HG03159 (cell line): ENCODE results near the gene SYT14.
"Not testable (repeated sequence)": the region's sequence is repeated elsewhere in the genome, so short reads cannot be mapped to it uniquely, and the experiment has no call there.

ENCODE experiments used
- ATAC-seq: cut with Tn5 transposase; IDR thresholded peaks from one replicate; pipeline ENCODE4 v1.9.1; 2021; ENCODE audit warnings: mild to moderate bottlenecking, moderate library complexity; ENCODE audit not compliant: unreplicated experiment

Gene SYT14

DNA sequence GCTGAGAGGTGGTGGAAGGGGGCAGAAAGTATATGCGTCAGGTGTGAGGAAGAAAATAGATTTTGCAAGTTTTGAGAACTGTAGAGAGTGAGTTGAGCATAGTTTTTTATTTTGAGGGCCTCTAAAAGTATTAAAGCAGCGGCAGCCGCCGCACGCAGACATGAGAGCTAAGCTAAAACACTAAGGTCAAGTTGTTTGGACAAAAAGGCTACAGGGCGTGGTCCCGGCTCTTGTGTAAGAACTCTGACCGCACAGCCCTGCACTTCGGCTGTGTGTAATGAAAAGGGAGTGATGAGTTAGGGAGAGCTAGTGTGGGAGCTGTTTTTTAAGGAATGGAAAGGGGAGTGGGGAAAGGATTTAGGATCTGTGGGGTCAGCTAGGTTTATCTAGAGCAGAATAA is 174.9 kb downstream of the SYT14 start:
- not testable (repeated sequence) for ATAC-seq

DNA sequence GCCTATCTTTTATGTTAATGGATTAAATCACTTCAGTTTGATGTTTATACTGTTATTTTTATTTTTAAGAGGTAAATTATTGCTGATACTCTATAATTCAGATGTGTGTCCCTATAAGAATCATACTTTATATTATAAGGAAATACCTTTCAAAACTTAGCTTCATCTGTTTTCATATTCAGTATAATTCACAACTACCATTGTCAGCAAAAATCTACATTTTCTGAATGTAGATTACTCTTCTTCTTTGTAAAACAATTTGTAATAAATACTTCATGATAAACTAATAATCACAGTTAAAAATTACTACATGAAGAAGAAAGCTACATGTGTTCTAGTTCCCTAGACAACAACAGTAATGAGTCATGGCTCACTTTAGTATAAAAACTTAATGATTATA is 179.2 kb downstream of the SYT14 start:
- no peak for ATAC-seq

DNA sequence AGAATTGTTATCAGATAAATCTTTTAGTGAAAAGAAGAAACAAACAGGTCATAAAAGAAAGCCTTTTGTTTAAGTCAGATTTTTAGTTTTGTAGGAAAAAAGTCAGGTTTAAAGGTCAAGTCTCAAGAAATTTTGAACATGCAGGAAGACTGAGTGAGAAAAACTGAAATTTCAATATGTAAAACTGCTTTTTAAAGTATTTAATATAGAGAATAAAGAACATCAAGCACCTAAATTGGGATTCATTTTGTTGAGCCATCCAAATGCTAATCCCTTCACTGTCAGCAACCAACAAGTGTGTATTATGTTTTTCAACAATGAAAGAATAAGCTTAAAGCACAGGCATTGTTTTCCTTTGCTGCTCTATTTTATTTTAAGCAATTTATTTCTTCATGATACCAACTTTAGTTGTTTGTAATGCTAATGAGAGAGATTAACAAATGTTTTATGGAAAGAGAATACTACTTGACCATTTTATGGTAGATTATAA is 179.7 kb downstream of the SYT14 start:
- ATAC-seq, result no peak

DNA sequence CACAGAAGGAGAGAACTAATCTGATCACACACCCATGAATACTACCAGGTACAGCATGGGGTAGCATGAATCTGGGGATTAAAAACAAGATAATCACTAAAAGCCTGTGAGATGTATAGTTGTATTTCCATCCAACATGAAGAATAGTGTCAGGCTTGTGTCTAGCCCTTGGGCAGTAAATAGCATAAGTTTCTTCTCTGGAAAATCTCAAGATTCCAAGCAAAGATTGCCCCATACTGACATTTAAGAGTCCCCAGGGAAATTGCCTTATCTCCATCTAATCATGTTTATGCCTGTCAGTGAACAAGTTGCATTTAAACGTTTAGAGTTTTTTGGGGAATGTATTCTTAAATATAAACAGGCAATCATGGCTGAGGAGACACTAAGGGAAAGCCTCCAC is 185.4 kb downstream of the SYT14 start:
- no peak for ATAC-seq

DNA sequence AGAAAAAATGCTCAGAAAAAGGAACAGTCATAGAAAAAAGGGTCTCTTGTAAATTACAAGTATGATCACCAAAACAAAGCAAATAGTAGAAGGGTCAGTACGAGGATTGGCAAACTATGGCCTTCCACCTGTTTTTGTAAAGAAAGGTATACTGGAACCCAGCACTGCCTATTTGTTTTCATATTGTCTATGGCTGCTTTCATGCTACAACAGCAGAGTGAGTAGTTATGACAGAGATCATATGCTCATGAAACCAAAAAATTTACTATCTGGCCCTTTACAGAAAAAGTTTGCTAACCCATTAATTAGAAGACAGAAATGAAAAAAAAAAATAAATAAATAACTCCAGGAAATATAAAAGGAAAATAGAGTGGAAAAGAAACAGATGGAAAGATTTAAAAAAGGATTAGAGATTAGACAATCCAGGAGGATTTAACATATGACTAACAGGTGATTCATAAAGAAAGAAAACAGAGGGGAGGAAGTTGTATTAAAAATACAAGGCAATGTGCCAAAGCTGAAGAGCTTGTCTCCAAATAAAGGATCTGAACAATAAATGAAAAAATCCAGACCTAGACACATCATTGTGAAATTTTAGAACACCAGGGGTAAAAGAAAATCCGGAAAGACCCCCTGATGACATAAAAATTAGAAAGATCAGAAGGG is 186.0 kb downstream of the SYT14 start:
- ATAC-seq, result no peak

DNA sequence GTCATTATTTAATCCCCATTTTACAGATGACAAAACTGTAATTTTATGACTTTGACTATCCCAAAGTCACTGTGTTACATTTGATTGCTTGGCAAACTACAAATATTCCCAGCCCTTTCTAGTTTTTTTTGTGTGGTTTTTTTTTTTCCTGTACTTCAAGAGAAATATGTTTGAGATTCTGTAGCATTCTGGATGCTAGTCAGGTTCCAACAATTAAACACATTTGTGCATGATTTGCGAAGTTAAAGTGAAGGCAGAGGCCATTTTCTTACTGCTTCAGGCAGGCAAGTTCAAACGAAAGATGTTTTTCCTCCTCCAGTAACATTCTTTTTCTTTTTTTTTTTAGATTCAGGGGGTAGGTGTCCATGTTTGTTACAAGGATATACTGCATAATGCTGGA is 186.7 kb downstream of the SYT14 start:
- ATAC-seq, result no peak

DNA sequence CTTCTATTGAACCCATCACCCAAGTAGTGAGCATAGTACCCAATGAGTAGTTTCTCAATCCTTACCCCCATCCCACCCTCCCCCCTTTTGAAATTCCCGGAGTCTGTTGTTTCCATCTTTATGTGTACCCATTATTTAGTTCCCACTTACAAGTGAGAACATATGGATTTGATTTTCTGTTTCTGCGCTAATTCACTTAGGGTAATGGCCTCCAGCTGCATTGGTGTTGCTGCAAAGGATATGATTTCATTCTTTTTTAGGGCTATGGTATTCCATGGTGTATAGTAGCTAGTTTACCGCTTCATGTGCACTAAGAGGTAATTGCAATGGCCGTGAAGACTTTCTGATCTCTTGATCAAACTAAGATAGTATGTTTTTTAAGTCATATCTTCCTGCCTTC is 187.1 kb downstream of the SYT14 start:
- ATAC-seq, result no peak

DNA sequence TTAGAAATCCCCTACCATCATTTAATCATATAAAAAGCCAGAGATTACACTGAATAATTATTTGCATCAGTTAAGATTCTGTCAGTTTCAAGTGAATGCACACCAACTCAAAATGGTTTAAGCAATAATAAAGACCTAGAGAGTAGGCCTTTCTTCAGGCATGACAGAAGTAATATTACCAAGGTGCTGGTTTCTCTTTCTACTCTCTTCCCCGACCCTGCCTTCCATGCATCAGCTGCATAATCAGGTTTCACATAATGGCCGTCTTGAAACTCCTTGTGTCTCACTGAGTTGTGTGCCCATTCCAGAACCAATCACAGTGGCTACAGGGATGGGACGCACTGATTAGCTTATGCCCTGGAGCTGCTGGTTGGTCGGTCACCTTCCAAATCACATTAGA is 191.1 kb downstream of the SYT14 start:
- no peak for ATAC-seq

DNA sequence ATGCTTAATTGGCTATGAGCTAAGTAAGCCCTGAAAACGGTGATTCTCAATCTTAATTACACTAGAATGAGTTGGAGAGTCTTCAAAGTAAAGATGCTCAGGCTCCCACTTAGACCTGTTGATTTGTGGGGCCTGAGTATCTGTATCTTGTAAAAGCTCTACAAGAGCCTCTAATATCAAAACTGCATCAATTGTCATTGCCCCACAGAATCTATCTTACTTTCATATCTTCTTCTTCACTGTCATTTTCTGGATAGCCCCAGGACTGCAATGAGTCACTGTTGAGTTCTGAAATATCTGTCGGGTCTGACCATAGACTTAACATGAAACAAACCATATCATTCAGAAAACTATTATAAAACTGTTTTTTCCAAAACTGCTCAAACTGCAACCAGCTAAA is 191.7 kb downstream of the SYT14 start:
- ATAC-seq, result peak; percentile 84

DNA sequence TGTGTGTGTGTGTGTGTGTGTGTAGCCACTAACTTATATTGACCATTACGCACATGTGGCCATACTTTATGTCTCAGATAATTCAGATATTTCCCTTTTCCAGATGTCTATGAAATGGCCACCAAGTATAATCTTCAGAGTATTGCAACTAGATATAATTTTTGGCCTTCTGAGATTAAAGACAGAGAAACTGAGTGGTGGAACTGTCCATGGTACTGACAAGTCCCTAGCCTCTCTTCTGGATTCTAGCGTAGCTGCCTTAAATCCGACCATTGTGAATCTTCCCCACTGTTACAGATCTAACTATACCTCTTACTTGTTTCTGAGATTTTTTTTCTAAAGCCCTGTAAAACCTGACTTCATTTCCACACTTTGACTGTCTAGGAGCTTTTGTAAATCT is 194.6 kb downstream of the SYT14 start:
- ATAC-seq, result no peak

DNA sequence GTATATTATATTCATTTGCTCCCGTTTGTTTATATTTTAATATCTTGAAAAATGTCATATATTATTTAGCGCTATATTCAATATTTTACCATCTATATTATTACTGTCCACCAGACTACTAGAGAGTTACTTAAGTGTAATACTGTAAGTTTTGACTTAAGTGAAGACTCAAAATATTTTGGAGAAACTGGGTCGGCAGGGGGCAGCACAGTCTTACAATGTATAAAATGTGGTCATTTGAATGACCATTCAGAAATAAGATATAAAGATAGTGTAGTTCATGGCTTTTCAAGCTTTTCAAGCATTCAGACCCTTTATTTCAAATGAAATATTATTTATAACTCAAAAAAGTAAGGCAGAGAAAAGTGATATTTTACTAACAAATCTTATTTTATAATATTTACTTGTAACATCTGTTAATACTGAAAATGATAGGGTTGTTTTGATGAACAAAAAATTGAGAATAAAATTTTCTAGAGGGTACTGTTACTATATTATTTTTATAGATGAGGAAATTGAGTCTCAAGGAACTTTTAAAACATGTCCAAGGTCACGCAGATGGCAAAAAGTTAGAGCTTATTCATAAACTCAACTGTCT is 205.5 kb downstream of the SYT14 start:
- no peak for ATAC-seq

DNA sequence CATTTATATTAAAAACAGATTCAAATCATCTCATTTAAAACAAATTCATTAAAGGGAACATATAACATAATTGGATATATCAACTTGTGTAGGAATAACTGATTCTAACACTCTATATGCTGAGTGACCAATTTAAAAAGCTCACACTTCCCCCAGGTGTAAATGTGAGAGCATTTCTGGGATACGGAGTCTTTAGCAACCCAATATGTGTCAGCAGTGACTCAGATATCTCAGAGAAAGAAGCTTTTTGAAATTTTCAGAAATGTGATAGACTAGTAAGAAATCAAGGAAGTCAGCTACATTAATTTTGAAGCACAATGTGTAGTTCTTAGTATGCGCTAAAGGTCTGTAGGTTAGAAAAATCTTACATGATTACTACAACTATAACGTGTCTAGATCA is 206.7 kb downstream of the SYT14 start:
- no peak for ATAC-seq

DNA sequence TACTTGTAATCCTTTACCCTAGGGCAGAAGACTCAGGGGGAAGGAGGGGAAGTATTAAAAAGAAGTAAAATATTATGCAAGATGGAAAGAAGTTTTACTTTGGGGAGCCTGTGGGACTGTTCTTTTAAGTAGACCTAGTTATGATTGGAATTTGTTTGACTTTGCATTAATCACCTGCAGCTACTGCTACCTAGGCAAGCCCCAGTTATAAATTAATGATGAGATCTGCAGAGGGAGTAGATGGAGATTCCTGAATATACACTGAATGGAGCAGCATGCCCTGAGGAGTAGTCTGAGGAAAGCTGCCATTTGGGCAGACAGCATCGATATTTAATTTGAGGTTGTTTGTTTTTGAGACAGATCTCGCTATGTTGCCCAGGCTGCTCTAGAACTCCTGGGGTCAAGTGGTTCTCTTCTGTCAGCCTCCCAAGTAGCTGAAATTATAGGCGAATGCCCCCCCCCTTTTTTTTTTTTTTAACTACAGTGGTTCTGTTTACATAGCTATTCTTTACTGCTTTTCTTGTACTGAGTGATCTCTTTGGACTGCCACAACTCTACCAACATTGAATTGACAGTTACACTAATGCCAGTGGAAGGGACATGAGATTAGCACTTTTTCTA is 213.1 kb downstream of the SYT14 start:
- ATAC-seq, result no peak

DNA sequence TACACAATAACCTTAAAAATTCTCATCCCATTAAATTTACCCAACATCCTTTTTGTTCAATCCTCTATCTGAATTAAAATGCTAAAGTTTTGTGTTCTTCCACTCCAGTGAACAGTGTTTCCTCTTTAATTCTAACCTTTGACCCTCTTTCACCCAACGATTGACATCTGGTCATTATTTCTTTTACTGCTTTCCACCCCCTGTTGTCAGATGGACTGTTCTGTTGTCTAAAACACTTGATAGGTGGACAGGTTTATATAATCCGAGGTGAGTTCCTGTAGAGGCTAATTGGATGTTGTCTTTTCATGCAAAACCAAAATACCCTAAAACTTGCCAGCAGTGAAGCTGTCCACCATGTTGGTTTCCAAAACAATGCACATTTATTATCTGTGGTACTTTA is 221.2 kb downstream of the SYT14 start:
- no peak for ATAC-seq

DNA sequence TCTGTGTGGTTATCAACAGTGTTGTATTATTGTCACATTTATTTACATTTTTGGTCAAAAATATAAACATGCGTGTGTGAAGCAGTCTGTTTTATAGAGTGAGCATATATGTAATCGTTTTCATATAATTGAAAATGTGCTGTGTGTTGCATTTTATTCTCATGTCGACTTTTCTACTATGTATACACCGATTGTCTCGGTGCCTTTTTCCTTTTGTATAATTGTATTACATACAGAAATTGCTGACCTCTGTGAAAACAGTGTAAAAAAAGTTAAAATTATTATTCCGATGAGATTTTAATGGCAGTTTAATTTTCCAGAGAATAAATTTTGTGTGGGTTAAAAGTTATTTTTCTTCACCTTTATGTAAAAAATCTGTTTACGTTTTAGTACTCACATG is 232.2 kb downstream of the SYT14 start:
- ATAC-seq, result no peak

DNA sequence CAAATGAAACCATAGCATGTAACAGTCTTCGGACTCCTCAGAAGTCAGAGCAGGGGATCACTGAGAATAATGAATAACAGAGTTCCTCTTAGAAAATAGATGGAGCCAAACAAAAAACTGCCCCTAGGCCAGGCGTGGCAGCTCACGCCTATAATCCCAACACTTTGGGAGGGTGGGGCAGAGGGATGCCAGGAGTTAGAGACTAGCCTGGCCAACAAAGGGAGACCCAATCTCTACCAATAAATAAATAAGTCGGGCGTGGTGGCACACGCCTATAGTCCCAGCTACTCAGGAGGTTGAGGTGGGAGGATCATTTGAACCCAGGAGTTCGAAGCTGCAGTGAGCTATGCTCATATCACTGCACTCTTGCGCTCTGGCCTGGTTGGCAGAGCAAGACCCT is 236.1 kb downstream of the SYT14 start:
- no peak for ATAC-seq

DNA sequence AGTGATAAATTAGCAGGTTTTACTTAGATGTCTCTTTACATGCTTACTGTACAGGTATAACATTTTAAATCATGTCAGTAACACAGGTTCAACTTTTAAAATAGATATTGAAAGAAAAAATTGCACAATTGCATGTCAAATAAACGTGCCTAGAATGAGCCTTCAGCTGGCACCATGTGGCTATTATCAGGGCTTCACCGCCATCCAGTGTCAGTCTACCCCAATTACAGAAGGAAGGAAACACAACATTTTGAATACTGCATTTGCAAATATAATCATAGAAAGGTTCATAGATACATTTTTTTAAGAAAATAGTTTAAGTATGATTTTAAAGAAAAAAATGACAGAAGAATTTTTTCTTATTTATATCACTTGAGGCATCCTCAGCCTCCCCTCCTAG is 247.0 kb downstream of the SYT14 start:
- ATAC-seq, result no peak

DNA sequence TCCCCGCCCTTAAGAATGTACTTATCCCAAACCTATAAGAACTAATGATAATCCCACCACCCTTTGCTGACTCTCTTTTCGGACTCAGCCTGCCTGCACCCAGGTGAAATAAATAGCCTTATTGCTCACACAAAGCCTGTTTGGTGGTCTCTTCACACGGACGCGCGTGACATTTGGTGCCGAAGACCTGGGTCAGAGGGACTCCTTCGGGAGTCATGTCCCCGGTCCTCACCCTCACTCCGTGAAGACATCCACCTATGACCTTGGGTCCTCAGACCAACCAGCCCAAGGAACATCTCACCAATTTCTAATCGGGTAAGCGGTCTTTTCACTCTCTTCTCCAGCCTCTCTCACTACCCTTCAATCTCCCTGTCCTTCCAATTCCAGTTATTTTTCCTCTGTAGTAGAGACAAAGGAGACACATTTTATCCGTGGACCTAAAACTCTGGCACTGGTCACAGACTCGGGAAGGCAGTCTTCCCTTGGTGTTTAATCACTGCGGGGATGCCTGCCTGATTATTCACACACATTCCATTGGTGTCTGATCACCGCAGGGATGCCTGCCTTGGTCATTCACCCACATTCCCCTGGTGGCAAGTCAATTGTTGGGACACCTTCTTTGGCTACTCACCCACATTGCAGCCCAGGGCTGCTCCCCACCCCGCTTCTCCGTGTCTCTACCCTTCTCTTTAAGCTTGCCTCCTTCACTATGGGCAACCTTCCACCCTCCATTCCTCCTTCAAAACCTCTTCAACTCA is 250.0 kb downstream of the SYT14 start:
- not testable (repeated sequence) for ATAC-seq

DNA sequence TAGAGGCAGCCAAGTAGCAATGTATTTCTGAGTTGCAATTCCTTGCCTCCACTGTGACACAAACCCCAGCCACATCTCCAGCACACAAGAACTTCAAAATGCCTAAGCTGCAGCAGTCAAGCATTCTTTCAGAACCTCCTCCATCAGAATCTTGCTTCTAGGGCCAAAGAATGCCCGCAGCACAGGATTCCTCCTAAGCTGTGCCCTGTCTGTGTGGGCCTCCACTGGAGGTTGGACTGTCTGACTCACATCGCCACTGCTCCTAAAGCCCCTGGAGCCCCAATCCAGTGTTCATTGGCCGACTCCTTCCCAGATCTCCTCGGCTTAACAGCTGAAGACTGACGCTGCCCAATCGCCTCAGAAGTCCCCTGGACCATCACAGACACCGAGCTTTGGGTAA is 251.4 kb downstream of the SYT14 start:
- ATAC-seq, result no peak

DNA sequence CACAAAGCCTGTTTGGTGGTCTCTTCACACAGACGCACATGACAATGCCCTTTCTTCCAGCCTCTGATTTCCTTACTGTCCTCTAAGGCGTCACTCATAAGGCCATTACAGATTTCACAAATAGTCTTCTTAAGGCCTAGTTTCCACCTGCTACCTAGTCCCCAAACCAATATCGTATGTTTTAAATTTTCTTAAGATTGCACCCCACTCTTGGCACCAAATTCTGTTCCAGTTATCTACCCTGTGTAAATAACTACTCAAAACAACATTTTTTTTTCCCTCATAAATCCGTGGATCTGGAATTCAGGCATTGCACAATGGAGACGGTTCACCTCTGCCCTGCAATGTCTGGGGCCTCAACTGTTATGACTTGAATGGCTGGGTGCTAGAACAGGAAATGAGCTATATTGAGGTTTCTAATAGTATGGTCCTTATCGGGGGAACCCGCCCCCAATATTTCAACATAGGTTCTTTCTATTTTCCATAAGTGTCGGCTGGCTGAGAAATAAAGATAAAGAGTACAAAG is 257.7 kb downstream of the SYT14 start:
- ATAC-seq, result no peak

DNA sequence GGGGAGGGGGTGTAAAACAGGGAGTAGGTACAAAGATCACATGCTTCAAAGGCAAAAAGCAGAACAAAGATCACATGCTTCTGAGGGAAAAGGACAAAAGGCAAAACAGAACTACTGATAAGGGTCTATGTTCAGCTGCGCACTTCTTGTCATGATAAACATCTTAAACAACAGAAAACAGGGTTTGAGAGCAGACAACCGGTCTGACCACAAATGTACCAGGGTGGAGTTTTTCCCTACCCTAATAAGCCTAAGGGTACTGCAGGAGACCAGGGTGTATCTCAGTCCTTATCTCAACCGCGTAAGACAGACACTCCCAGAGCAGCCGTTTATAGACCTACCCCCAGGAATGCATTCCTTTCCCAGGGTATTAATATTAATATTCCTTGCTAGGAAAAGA is 258.2 kb downstream of the SYT14 start:
- ATAC-seq, result not testable (repeated sequence)
